ENCODE measurements around the gene ANKFY1.

DNA sequence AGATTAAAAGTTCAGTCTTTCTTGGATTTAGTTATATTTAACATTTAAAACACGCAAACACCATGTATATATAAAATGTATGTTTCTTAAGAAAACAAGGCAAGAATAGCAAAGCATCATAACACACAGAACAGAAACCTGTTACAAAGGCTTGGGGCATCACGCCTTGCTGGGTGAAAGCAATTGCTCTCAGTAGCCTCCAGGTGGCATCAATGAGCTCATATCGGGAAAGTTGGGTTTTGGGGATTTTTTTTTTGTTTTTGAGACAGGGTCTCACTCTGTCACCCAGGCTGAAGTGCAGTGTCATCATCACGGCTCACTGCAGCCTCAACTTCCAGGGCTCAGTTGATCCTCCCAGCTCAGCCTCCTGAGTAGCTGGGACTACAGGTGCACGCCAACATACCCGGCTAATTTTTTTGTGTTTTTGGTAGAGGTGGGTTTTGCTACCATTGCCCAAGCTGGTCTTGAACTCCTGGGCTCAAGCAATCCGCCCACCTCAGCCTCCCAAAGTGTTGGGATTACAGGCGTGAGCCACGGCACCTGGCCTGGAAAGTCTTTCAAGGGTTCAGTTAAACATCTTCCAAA lies 63.9 kb downstream of the ANKFY1 start:
- TF ChIP-seq, protein P1, sequence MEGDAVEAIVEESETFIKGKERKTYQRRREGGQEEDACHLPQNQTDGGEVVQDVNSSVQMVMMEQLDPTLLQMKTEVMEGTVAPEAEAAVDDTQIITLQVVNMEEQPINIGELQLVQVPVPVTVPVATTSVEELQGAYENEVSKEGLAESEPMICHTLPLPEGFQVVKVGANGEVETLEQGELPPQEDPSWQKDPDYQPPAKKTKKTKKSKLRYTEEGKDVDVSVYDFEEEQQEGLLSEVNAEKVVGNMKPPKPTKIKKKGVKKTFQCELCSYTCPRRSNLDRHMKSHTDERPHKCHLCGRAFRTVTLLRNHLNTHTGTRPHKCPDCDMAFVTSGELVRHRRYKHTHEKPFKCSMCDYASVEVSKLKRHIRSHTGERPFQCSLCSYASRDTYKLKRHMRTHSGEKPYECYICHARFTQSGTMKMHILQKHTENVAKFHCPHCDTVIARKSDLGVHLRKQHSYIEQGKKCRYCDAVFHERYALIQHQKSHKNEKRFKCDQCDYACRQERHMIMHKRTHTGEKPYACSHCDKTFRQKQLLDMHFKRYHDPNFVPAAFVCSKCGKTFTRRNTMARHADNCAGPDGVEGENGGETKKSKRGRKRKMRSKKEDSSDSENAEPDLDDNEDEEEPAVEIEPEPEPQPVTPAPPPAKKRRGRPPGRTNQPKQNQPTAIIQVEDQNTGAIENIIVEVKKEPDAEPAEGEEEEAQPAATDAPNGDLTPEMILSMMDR (conservative IDR thresholded peaks at IDR 0.05; ENCODE audit: low read depth, low read length) = peak; percentile 79
- TF ChIP-seq EZH2 (IDR thresholded peaks at IDR 0.05; ENCODE audit: borderline replicate concordance, low read depth, low read length, poor library complexity, severe bottlenecking) = no peak

All from A673 (cell line).